ENCODE data around the gene PRAMEF4. TPM values are rescaled to one million over a fixed set of nuclear protein-coding genes. Genes with fewer than 3 reads are reported as not detected.
"Not testable (repeated sequence)": the region's sequence is repeated elsewhere in the genome, so short reads cannot be mapped to it uniquely, and the experiment has no call there.

PRAMEF4 gene
- not detected in 2 replicates for total RNA-seq (2014; rRNA removed; shearing (Covaris generic); ENCODE audit: low replicate concordance)

DNA sequence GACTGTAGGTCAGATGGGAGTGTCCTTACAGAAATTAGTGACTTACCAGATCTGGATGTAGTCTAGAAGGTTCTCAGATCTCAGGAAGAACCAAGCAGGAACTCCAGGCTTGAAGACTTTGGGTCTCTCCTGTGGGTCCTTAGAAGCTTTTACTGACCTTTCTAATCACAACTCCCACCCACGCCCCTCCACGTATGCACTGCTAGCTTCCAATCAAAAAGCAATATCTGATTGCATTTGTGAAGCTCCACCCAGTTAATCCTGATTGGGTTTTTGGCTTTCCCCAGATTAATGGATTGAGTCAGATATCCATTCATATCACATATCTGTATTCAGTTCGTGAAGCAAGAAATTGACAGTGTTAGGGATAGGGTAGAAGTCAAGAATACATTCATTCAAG is at the start of gene PRAMEF4:
Gene PRAMEF4, minus strand, starts transcription at position 101 of the 400 bp plus-strand sequence. CDS start 2,807 bp downstream, outside the sequence.
- H3K4me2 ChIP-seq (ENCODE audit: low read depth, low read length, poor library complexity, severe bottlenecking); H3K4me3 ChIP-seq (ENCODE audit: low read length); H3K79me2 ChIP-seq (ENCODE audit: low read length); H3K9me3 ChIP-seq (ENCODE audit: low read length); H3K36me3 ChIP-seq (ENCODE audit: insufficient read depth, low read length); H3K9ac ChIP-seq (ENCODE audit: low read length); H2AFZ ChIP-seq (ENCODE audit: low read length); H3K9me2 ChIP-seq (replicated peaks; ENCODE audit: insufficient read depth, low read length); H3K27ac ChIP-seq (ENCODE audit: low read length); DNase-seq; H3K4me1 ChIP-seq (ENCODE audit: low read length); H3K27me3 ChIP-seq (ENCODE audit: low read length); H4K20me1 ChIP-seq (ENCODE audit: insufficient read depth, low read depth, low read length): not testable (repeated sequence)

DNA sequence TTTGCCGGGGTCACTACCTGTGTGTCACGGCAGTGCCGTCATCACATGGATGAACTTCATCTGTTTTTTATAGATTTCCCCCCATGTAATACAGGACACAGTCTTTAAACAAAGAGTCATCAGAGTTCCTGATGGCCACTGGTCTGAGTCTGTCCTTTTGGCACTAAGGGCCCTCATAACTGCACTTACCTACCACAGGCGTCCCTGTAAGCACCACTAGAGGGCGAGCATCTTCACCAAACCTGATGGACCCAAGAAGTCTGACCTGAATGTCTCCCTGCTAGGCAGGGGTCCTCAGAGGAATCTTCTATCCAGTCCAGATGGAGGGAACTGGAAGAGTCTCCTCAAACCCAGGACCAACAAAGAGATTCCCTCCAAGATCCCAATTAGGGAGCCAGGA is 38.4 kb upstream of the PRAMEF4 start:
- H3K4me1 ChIP-seq (ENCODE audit: low read length); H3K36me3 ChIP-seq (ENCODE audit: insufficient read depth, low read length); H2AFZ ChIP-seq (ENCODE audit: low read length); H3K9ac ChIP-seq (ENCODE audit: low read length); H3K4me2 ChIP-seq (ENCODE audit: low read depth, low read length, poor library complexity, severe bottlenecking); H3K9me3 ChIP-seq (ENCODE audit: low read length); H3K4me3 ChIP-seq (ENCODE audit: low read length); H4K20me1 ChIP-seq (ENCODE audit: insufficient read depth, low read depth, low read length); H3K27ac ChIP-seq (ENCODE audit: low read length); H3K79me2 ChIP-seq (ENCODE audit: low read length); H3K27me3 ChIP-seq (ENCODE audit: low read length); H3K9me2 ChIP-seq (replicated peaks; ENCODE audit: insufficient read depth, low read length): not testable (repeated sequence)
- peak; percentile 28 for DNase-seq

- H3K4me2 ChIP-seq (ENCODE audit: low read depth, low read length, poor library complexity, severe bottlenecking); H3K27ac ChIP-seq (ENCODE audit: low read length); H3K79me2 ChIP-seq (ENCODE audit: low read length); H3K9me3 ChIP-seq (ENCODE audit: low read length); H4K20me1 ChIP-seq (ENCODE audit: insufficient read depth, low read depth, low read length); H3K36me3 ChIP-seq (ENCODE audit: insufficient read depth, low read length); H3K27me3 ChIP-seq (ENCODE audit: low read length); H3K9ac ChIP-seq (ENCODE audit: low read length); H3K4me1 ChIP-seq (ENCODE audit: low read length); H3K9me2 ChIP-seq (replicated peaks; ENCODE audit: insufficient read depth, low read length); H3K4me3 ChIP-seq (ENCODE audit: low read length); H2AFZ ChIP-seq (ENCODE audit: low read length): not testable (repeated sequence)
- peak; percentile 27 for DNase-seq
These were observed 35.7 kb upstream of the PRAMEF4 start for GRCh38 chr1:12921749-12922148.

GRCh38 chr1:12916310-12916709 is 30.3 kb upstream of the PRAMEF4 start, which contains the start of gene PRAMEF7:
Gene PRAMEF7 (plus strand): TSS chr1:12916610. CDS start chr1:12917693, 1,083 bp downstream.
- not testable (repeated sequence) for H3K4me3 ChIP-seq (ENCODE audit: low read length)

GRCh38 chr1:12903793-12904572 is 18.0 kb upstream of the PRAMEF4 start:
- not testable (repeated sequence) for H3K27me3 ChIP-seq (ENCODE audit: low read length); H4K20me1 ChIP-seq (ENCODE audit: insufficient read depth, low read depth, low read length); H3K27ac ChIP-seq (ENCODE audit: low read length); H3K9me2 ChIP-seq (replicated peaks; ENCODE audit: insufficient read depth, low read length); H3K9me3 ChIP-seq (ENCODE audit: low read length); H3K4me2 ChIP-seq (ENCODE audit: low read depth, low read length, poor library complexity, severe bottlenecking); H3K9ac ChIP-seq (ENCODE audit: low read length); DNase-seq; H3K36me3 ChIP-seq (ENCODE audit: insufficient read depth, low read length); H3K4me3 ChIP-seq (ENCODE audit: low read length); H2AFZ ChIP-seq (ENCODE audit: low read length); H3K4me1 ChIP-seq (ENCODE audit: low read length); H3K79me2 ChIP-seq (ENCODE audit: low read length)

More at GRCh38 chr1:12916310-12916709, 30.3 kb upstream of the PRAMEF4 start, which contains the start of gene PRAMEF7:
- not testable (repeated sequence) for H3K4me2 ChIP-seq (ENCODE audit: low read depth, low read length, poor library complexity, severe bottlenecking); H3K9me2 ChIP-seq (replicated peaks; ENCODE audit: insufficient read depth, low read length); H3K27ac ChIP-seq (ENCODE audit: low read length); H4K20me1 ChIP-seq (ENCODE audit: insufficient read depth, low read depth, low read length); H3K79me2 ChIP-seq (ENCODE audit: low read length); H3K9me3 ChIP-seq (ENCODE audit: low read length); DNase-seq; H3K36me3 ChIP-seq (ENCODE audit: insufficient read depth, low read length); H3K4me1 ChIP-seq (ENCODE audit: low read length); H3K9ac ChIP-seq (ENCODE audit: low read length); H2AFZ ChIP-seq (ENCODE audit: low read length); H3K27me3 ChIP-seq (ENCODE audit: low read length)

DNA sequence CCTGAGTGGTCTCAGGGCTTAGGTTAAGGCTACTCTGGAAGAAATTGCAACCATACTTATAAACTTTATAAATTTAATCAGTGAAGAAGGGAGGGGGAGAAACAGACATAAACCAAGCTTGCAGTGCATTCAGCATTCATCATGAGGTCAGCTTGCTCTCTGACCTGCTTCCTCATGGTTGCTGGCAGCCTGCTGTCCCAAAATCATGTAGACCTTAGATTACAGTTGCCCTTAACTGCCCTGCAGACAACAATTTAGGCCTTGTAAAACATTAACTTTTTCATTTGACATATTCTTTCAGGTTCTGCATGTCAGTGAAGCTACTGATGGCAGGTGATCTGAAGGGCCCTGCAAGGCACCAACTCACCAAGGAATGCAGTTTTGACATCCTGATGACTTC is 13.2 kb upstream of the PRAMEF4 start:
- H4K20me1 ChIP-seq (ENCODE audit: insufficient read depth, low read depth, low read length); DNase-seq; H3K4me2 ChIP-seq (ENCODE audit: low read depth, low read length, poor library complexity, severe bottlenecking); H3K27ac ChIP-seq (ENCODE audit: low read length); H3K4me3 ChIP-seq (ENCODE audit: low read length); H3K27me3 ChIP-seq (ENCODE audit: low read length); H3K9me2 ChIP-seq (replicated peaks; ENCODE audit: insufficient read depth, low read length); H3K79me2 ChIP-seq (ENCODE audit: low read length); H3K9me3 ChIP-seq (ENCODE audit: low read length); H3K4me1 ChIP-seq (ENCODE audit: low read length); H3K9ac ChIP-seq (ENCODE audit: low read length); H3K36me3 ChIP-seq (ENCODE audit: insufficient read depth, low read length); H2AFZ ChIP-seq (ENCODE audit: low read length): not testable (repeated sequence)

- H3K9me3 ChIP-seq (ENCODE audit: low read length); H3K79me2 ChIP-seq (ENCODE audit: low read length); H3K9ac ChIP-seq (ENCODE audit: low read length); H3K27me3 ChIP-seq (ENCODE audit: low read length); H2AFZ ChIP-seq (ENCODE audit: low read length); H3K4me1 ChIP-seq (ENCODE audit: low read length); H3K4me3 ChIP-seq (ENCODE audit: low read length); DNase-seq; H4K20me1 ChIP-seq (ENCODE audit: insufficient read depth, low read depth, low read length); H3K27ac ChIP-seq (ENCODE audit: low read length); H3K36me3 ChIP-seq (ENCODE audit: insufficient read depth, low read length); H3K9me2 ChIP-seq (replicated peaks; ENCODE audit: insufficient read depth, low read length); H3K4me2 ChIP-seq (ENCODE audit: low read depth, low read length, poor library complexity, severe bottlenecking): not testable (repeated sequence)
These were observed 12.2 kb upstream of the PRAMEF4 start, which contains the start of gene PRAMEF10 for GRCh38 chr1:12898170-12898569. Gene PRAMEF10 (minus strand): TSS chr1:12898270. CDS start chr1:12895847, 2,423 bp downstream.

GRCh38 chr1:12878453-12878852 is 7.5 kb downstream of the PRAMEF4 start:
- not testable (repeated sequence) for H3K9ac ChIP-seq (ENCODE audit: low read length); H3K9me2 ChIP-seq (replicated peaks; ENCODE audit: insufficient read depth, low read length); H3K36me3 ChIP-seq (ENCODE audit: insufficient read depth, low read length); DNase-seq; H4K20me1 ChIP-seq (ENCODE audit: insufficient read depth, low read depth, low read length); H3K4me1 ChIP-seq (ENCODE audit: low read length); H3K27me3 ChIP-seq (ENCODE audit: low read length); H3K4me3 ChIP-seq (ENCODE audit: low read length); H2AFZ ChIP-seq (ENCODE audit: low read length); H3K9me3 ChIP-seq (ENCODE audit: low read length); H3K27ac ChIP-seq (ENCODE audit: low read length); H3K4me2 ChIP-seq (ENCODE audit: low read depth, low read length, poor library complexity, severe bottlenecking); H3K79me2 ChIP-seq (ENCODE audit: low read length)
